Mesothelial cell of epicardium (in vitro differentiated cells): ENCODE data around the gene ALDOA. TPM values are rescaled to one million over a fixed set of nuclear protein-coding genes. Genes with fewer than 3 reads are reported as not detected.

Experiments
- DNase-seq, 2 experiments: peaks; one replicate each; pipeline ENCODE4 v3.0.0; 2021; ENCODE audit warnings: low spot score in 2 of 2; ENCODE audit not compliant: unreplicated experiment in 2 of 2
- H3K27ac Mint-ChIP-seq: 2 replicates; pipeline ENCODE4 v1.8.0; 2021; ENCODE audit warnings: mixed read lengths
- H3K27me3 Mint-ChIP-seq: 2 replicates; pipeline ENCODE4 v1.8.0; 2021; ENCODE audit warnings: low read depth, mixed read lengths
- H3K36me3 Mint-ChIP-seq: 2 replicates; pipeline ENCODE4 v1.8.0; 2021; ENCODE audit warnings: mixed read lengths
- H3K4me1 Mint-ChIP-seq: 2 replicates; pipeline ENCODE4 v1.8.0; 2021; ENCODE audit warnings: mixed read lengths
- H3K4me3 Mint-ChIP-seq: 2 replicates; pipeline ENCODE4 v1.8.0; 2021; ENCODE audit warnings: mild to moderate bottlenecking, moderate library complexity, mixed read lengths
- H3K9me3 Mint-ChIP-seq: 2 replicates; pipeline ENCODE4 v1.8.0; 2021; ENCODE audit warnings: mixed read lengths
- CTCF ChIP-seq: fragments of 200-600 bp; sonication (generic); IDR thresholded peaks from one replicate; pipeline ENCODE4 v1.5.0; 2021; ENCODE audit warnings: antibody characterized with exemption; ENCODE audit not compliant: unreplicated experiment
- total RNA-seq: library from RNA; stranded (reverse); gene quantifications from 3 replicates; pipeline ENCODE4 v1.2.1, GENCODE V29; 2021

ALDOA gene
- total RNA-seq, 1 donor from 2014 or later, result 618 TPM

DNA sequence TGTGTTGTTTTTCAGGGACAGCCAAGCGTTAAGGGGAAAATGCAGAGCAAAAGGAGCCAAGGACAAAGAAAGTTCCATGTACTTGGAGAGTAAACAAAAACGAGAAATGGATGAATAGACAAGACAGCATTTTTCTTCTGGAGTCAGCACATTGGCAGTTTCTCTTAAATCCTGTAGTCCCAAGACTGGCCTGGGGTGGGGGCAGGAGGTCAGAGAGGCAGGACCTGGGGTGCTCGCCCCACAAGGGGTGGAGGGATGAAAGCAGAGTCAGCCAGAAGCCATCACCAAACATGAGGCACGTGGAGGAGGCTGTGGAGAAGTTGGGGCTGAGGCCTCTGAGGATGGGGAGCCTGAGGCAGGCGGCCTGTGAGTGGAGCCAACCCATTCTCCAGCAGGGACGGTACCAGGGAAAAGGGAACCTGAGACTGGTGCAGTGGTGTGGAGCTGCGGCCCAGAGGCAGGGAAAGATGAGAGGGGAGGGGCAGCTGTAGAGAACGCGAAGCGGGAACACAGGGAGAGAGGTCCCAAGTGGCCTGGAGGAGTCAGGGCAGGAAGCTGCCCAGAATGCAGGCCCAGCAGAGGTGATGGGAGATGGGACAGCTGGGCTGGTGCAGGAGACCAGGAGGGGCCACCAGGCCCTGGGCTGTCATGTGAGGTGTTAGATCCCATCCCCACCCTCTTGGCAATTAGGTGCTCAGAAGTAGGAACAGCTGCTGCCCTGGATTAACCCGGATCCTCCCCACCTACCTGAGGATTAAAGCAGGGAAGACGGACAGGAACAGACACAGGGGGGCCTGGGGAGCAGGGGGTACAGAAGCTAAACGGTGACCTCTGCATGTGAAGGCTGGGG is 37.7 kb upstream of the ALDOA start:
- TF ChIP-seq CTCF, result no peak
- peaks cover 76% of the 10 kb centered on the region for H3K27me3 Mint-ChIP-seq
- H3K9me3 Mint-ChIP-seq, result no peaks in the 10 kb centered on the region

GRCh38 chr16:30028438-30029076 is 37.0 kb upstream of the ALDOA start:
- TF ChIP-seq CTCF, result no peak
- peak in 1 of 2 experiments; percentile 66 for DNase-seq
- H3K4me3 Mint-ChIP-seq, result no peak overlapping the region
- H3K27ac Mint-ChIP-seq, result no peak overlapping the region
- H3K9me3 Mint-ChIP-seq, result no peaks in the 10 kb centered on the region
- H3K4me1 Mint-ChIP-seq, result peaks cover 9% of the 10 kb centered on the region
- H3K27me3 Mint-ChIP-seq, result peaks cover 83% of the 10 kb centered on the region
- H3K36me3 Mint-ChIP-seq, result no peaks in the 10 kb centered on the region

More for the DNA sequence above, 37.7 kb upstream of the ALDOA start:
- Mint-ChIP-seq H3K4me3 (no peak overlapping the region), H3K4me1 (peaks cover 9% of the 10 kb centered on the region), H3K27ac (no peak overlapping the region), H3K36me3 (no peaks in the 10 kb centered on the region)
- no peak for DNase-seq

GRCh38 chr16:30030011-30030685 is 35.4 kb upstream of the ALDOA start:
- DNase-seq, result no peak
- peak overlapping the region; percentile 60 for H3K4me3 Mint-ChIP-seq
- H3K4me1 Mint-ChIP-seq, result peaks cover 9% of the 10 kb centered on the region

DNA sequence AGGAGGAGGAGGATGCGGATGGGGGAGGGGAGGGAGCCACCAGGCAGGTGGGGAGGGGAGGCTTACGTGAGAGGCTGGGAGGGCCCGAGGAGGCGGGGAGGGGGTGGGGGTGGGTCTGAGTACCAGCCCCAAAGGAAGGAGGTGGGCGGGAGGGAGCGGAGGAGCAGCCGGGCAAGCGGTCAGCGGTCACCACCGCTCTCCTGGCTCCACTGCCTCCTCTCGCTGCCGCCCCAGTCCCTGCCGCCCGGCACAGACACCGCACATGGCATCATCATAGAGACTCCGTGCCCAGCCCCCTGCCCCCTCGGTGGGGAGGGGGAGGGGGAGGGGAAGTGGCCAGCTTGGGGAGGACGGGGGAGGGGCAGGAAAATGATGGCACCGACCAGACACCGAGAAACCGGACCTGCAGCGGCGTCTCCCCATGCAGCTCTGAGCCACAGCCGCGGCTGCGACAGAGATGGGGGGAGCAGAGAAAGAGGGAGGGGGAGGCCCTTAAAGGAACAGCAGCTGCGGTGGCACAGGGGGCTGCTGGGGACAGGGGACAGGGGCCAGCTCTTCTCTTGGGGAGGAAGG is 34.6 kb upstream of the ALDOA start, which contains the start of gene TLCD3B:
TSS of gene TLCD3B (minus strand) at position 431 of the 573 bp plus-strand sequence. CDS start 744 bp downstream, outside the sequence.
- Mint-ChIP-seq H3K4me3 (peak within 1 kb of the TSS; percentile 60), H3K9me3 (no peaks in the 10 kb centered on the region), H3K36me3 (no peaks in the 10 kb centered on the region), H3K4me1 (peaks cover 9% of the 10 kb centered on the region), H3K27me3 (peaks cover 93% of the 10 kb centered on the region), H3K27ac (no peak within 1 kb of the TSS)
- no peak for DNase-seq
- no peak for TF ChIP-seq CTCF

More at GRCh38 chr16:30030011-30030685, 35.4 kb upstream of the ALDOA start:
- Mint-ChIP-seq H3K27me3 (peaks cover 92% of the 10 kb centered on the region), H3K36me3 (no peaks in the 10 kb centered on the region), H3K27ac (no peak overlapping the region), H3K9me3 (no peaks in the 10 kb centered on the region)
- no peak for TF ChIP-seq CTCF

- Mint-ChIP-seq H3K36me3 (no peaks in the 10 kb centered on the region), H3K4me1 (peaks cover 9% of the 10 kb centered on the region), H3K27ac (no peak overlapping the region), H3K9me3 (no peaks in the 10 kb centered on the region), H3K4me3 (no peak overlapping the region), H3K27me3 (peaks cover 95% of the 10 kb centered on the region)
- no peak for DNase-seq
- no peak for TF ChIP-seq CTCF
Observed at GRCh38 chr16:30031477-30031918, 34.1 kb upstream of the ALDOA start.
